CD14-positive monocyte (primary cell): ENCODE data around the gene ACMSD. TPM values are rescaled to one million over a fixed set of nuclear protein-coding genes. Genes with fewer than 3 reads are reported as not detected.
"Not testable (repeated sequence)": the region's sequence is repeated elsewhere in the genome, so short reads cannot be mapped to it uniquely, and the experiment has no call there.

Experiments
- DNase-seq, 3 donors: peaks; one replicate each; pipeline ENCODE4 v3.0.0-alpha.2; 2011 to 2022
- H2AFZ ChIP-seq: 2 replicates; pipeline ENCODE4 v1.6.0; 2012; ENCODE audit warnings: mild to moderate bottlenecking, low read depth, low read length, inconsistent platforms; ENCODE audit not compliant: insufficient read depth, poor library complexity, severe bottlenecking
- H3K27ac ChIP-seq, 2 donors: 1 replicate in 1 of 2; 2 replicates in 1 of 2; pipeline ENCODE4 v1.5.1; 2012 to 2013; ENCODE audit warnings: low read length in 2 of 2, control low read depth in 1 of 2, inconsistent platforms in 1 of 2, low read depth in 1 of 2, mild to moderate bottlenecking in 1 of 2
- H3K27me3 ChIP-seq, 2 donors: one replicate each; pipeline versions ENCODE4 v1.6.0 to v1.6.1; 2011 to 2013; ENCODE audit warnings: low read length in 2 of 2; ENCODE audit not compliant: control insufficient read depth in 2 of 2, insufficient read depth in 2 of 2
- H3K36me3 ChIP-seq, 2 donors: replicated peaks in 1 of 2; 1 replicate in 1 of 2; 2 replicates in 1 of 2; pipeline versions ENCODE4 v1.5.1 to v1.6.1; 2012 to 2013; ENCODE audit warnings: low read length in 2 of 2, control low read depth in 1 of 2, inconsistent platforms in 1 of 2, mild to moderate bottlenecking in 1 of 2; ENCODE audit not compliant: insufficient read depth in 2 of 2, control insufficient read depth in 1 of 2
- H3K4me1 ChIP-seq, 2 donors: 1 replicate in 1 of 2; 2 replicates in 1 of 2; pipeline versions ENCODE4 v1.5.1 to v1.6.1; 2012 to 2013; ENCODE audit warnings: low read length in 2 of 2, control low read depth in 1 of 2, inconsistent platforms in 1 of 2, mild to moderate bottlenecking in 1 of 2, moderate library complexity in 1 of 2; ENCODE audit not compliant: insufficient read depth in 2 of 2, control insufficient read depth in 1 of 2
- H3K4me2 ChIP-seq: replicated peaks from 2 replicates; pipeline ENCODE3; 2012; ENCODE audit warnings: low read length, moderate library complexity, mild to moderate bottlenecking; ENCODE audit not compliant: poor library complexity, severe bottlenecking; ENCODE audit errors: extremely low read depth
- H3K4me3 ChIP-seq, 3 experiments: fragments of 200-600 bp in 1 of 3; sonication (generic) in 1 of 3; replicated peaks in 1 of 3; 1 replicate in 2 of 3; 2 replicates in 1 of 3; pipeline ENCODE4 v1.5.1; 2011 to 2013; ENCODE audit warnings: low read length in 3 of 3, mild to moderate bottlenecking in 3 of 3, control low read depth in 2 of 3, low read depth in 2 of 3, inconsistent platforms in 1 of 3, moderate library complexity in 1 of 3
- H3K79me2 ChIP-seq: 2 replicates; pipeline ENCODE4 v1.6.0; 2012; ENCODE audit warnings: mild to moderate bottlenecking, control low read depth, inconsistent platforms, low read length, moderate library complexity; ENCODE audit not compliant: insufficient read depth
- H3K9ac ChIP-seq: 2 replicates; pipeline ENCODE4 v1.6.0; 2017; ENCODE audit warnings: low read length, mild to moderate bottlenecking; ENCODE audit not compliant: insufficient read depth, poor library complexity, severe bottlenecking
- H3K9me3 ChIP-seq, 2 donors: replicated peaks in 1 of 2; 1 replicate in 1 of 2; 2 replicates in 1 of 2; pipeline versions ENCODE4 v1.5.1 to v1.6.1; 2012 to 2013; ENCODE audit warnings: low read length in 2 of 2, control low read depth in 1 of 2; ENCODE audit not compliant: control insufficient read depth in 1 of 2, insufficient read depth in 1 of 2
- H4K20me1 ChIP-seq: 2 replicates; pipeline ENCODE4 v1.6.0; 2012; ENCODE audit warnings: mild to moderate bottlenecking, low read length, control low read depth, moderate library complexity; ENCODE audit not compliant: insufficient read depth
- H3K27ac Mint-ChIP-seq, 7 donors: one replicate each; pipeline ENCODE4 v1.8.0; 2020; ENCODE audit warnings: mild to moderate bottlenecking in 7 of 7, mixed read lengths in 7 of 7, moderate library complexity in 6 of 7, inconsistent platforms in 2 of 7
- H3K27me3 Mint-ChIP-seq, 3 donors: one replicate each; pipeline ENCODE4 v1.8.0; 2021 to 2022; ENCODE audit warnings: low read depth in 3 of 3, mild to moderate bottlenecking in 3 of 3, mixed read lengths in 3 of 3, moderate library complexity in 3 of 3, inconsistent platforms in 1 of 3
- H3K36me3 Mint-ChIP-seq, 2 donors: one replicate each; pipeline ENCODE4 v1.8.0; 2020; ENCODE audit warnings: mixed read lengths in 2 of 2, inconsistent platforms in 1 of 2, mild to moderate bottlenecking in 1 of 2
- H3K4me1 Mint-ChIP-seq: one replicate; pipeline ENCODE4 v1.8.0; 2020; ENCODE audit warnings: mild to moderate bottlenecking, mixed read lengths
- H3K4me3 Mint-ChIP-seq, 2 donors: one replicate each; pipeline ENCODE4 v1.8.0; 2020; ENCODE audit warnings: mild to moderate bottlenecking in 2 of 2, mixed read lengths in 2 of 2, moderate library complexity in 1 of 2
- H3K9me3 Mint-ChIP-seq, 7 donors: one replicate each; pipeline ENCODE4 v1.8.0; 2020 to 2022; ENCODE audit warnings: mixed read lengths in 7 of 7, mild to moderate bottlenecking in 6 of 7, moderate library complexity in 6 of 7, inconsistent platforms in 2 of 7
- CTCF ChIP-seq: fragments of 200-600 bp; IDR thresholded peaks from one replicate; pipeline ENCODE4 v1.8.0; 2022; ENCODE audit warnings: antibody characterized with exemption, mild to moderate bottlenecking
- WGBS: methylation state at CpG from one replicate; pipeline ENCODE4 v1.1.5; 2013; ENCODE audit warnings: missing lambda C conversion rate; ENCODE audit not compliant: insufficient coverage; 5-methylcytosine and 5-hydroxymethylcytosine counted together
- intact Hi-C, 2 donors: fragments of 100-400 bp; cut with micrococcal nuclease; formaldehyde crosslinking; loops; one replicate each; pipeline versions ENCODE4 v1.15.0 to v1.15.1; 2023
- polyA plus RNA-seq, 3 donors: library from polyadenylated mRNA; depleted of rRNA in 1 of 3; unstranded in 2 of 3; stranded (reverse) in 1 of 3; fragments of 300-500 nt in 2 of 3; fragments of >200 nt in 1 of 3; fragmentation: Illumina TruSeq in 2 of 3; gene quantifications; 1 replicate in 2 of 3; 2 replicates in 1 of 3; pipeline ENCODE4 v1.2.3, GENCODE V29; 2012 to 2021

ACMSD gene
- polyA plus RNA-seq, 3 donors = not detected

- no peak for TF ChIP-seq CTCF
- Histone ChIP-seq H3K4me2 (no peak overlapping the region), H3K36me3 (no peaks in the 10 kb centered on the region), H3K9ac (no peak overlapping the region), H3K4me3 (no peak overlapping the region), H4K20me1 (no peaks in the 10 kb centered on the region), H3K79me2 (no peaks in the 10 kb centered on the region), H3K9me3 (peaks cover 27% of the 10 kb centered on the region in 2 donors), H2AFZ (no peak overlapping the region), H3K27me3 (no peaks in the 10 kb centered on the region), H3K27ac (no peak overlapping the region), H3K4me1 (no peaks in the 10 kb centered on the region)
- intact Hi-C loops = no loop called here
- no peaks in the 10 kb centered on the region for H3K36me3 Mint-ChIP-seq
- H3K27ac Mint-ChIP-seq = no peak overlapping the region
- peaks cover 0 to 6% (median 2%) of the 10 kb centered on the region in 3 donors for H3K27me3 Mint-ChIP-seq
- no peak overlapping the region for H3K4me3 Mint-ChIP-seq
- no peaks in the 10 kb centered on the region for H3K4me1 Mint-ChIP-seq
- WGBS = 94% methylated on average over 2 of the region's 3 CpGs
- peaks cover 8 to 28% (median 21%) of the 10 kb centered on the region in 7 donors for H3K9me3 Mint-ChIP-seq
- DNase-seq = no peak
These were observed 38.5 kb upstream of the ACMSD start for GRCh38 chr2:134799936-134800335.

- Histone ChIP-seq H3K4me3 (no peak overlapping the region), H2AFZ (no peak overlapping the region), H3K27me3 (no peaks in the 10 kb centered on the region), H3K27ac (no peak overlapping the region), H3K4me1 (no peaks in the 10 kb centered on the region), H3K79me2 (no peaks in the 10 kb centered on the region), H4K20me1 (no peaks in the 10 kb centered on the region), H3K9me3 (peaks cover 27% of the 10 kb centered on the region in 2 donors), H3K36me3 (no peaks in the 10 kb centered on the region), H3K4me2 (no peak overlapping the region), H3K9ac (no peak overlapping the region)
- peaks cover 0 to 6% (median 2%) of the 10 kb centered on the region in 3 donors for H3K27me3 Mint-ChIP-seq
- peaks cover 8 to 29% (median 21%) of the 10 kb centered on the region in 7 donors for H3K9me3 Mint-ChIP-seq
- H3K36me3 Mint-ChIP-seq = no peaks in the 10 kb centered on the region
- no CpG with 5 or more reads among the region's 2 CpGs for WGBS
- no peaks in the 10 kb centered on the region for H3K4me1 Mint-ChIP-seq
- no peak overlapping the region for H3K4me3 Mint-ChIP-seq
- no peak for DNase-seq
- intact Hi-C loops = no loop called here
- no peak overlapping the region for H3K27ac Mint-ChIP-seq
- no peak for TF ChIP-seq CTCF
These were observed 38.1 kb upstream of the ACMSD start for GRCh38 chr2:134800341-134800740.

- DNase-seq, H3K4me3 Mint-ChIP-seq, H3K4me3 ChIP-seq, H3K27me3 Mint-ChIP-seq, H3K36me3 Mint-ChIP-seq, H3K9ac ChIP-seq, H3K4me2 ChIP-seq, H4K20me1 ChIP-seq, H3K36me3 ChIP-seq, H3K79me2 ChIP-seq, H3K4me1 Mint-ChIP-seq, H3K27me3 ChIP-seq, intact Hi-C loops, H3K27ac ChIP-seq, H3K4me1 ChIP-seq, H3K27ac Mint-ChIP-seq, H2AFZ ChIP-seq: not testable (repeated sequence)
- H3K9me3 Mint-ChIP-seq = peaks cover 11 to 33% (median 24%) of the 10 kb centered on the region in 7 donors
- WGBS = 38% methylated on average over 11 of the region's 13 CpGs
- H3K9me3 ChIP-seq = peaks cover 27 to 30% of the 10 kb centered on the region in 2 donors
These were observed 34.6 kb upstream of the ACMSD start for GRCh38 chr2:134803609-134804405.
